ENCODE results near the gene NIPA2.
"Not testable (repeated sequence)": the region's sequence is repeated elsewhere in the genome, so short reads cannot be mapped to it uniquely, and the experiment has no call there.

NIPA2 gene

DNA sequence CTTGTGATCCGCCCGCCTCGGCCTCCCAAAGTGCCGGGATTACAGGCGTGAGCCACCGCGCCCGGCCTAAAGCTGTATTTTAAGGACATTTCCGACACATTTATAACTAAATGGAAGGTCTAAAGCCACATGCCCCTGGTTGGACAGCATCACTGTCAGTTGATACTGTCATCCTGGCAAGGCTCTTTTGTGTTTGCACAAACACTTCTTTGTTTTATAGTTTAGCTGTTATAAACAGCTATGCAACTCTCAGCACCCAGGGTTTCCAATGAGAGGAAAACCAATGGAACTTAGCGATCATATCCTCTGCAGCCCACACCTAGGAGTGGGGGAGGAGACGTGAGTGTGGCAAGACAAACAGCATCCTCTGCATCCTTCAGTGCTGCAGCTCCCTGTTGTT, 32.3 kb upstream of the NIPA2 start:
- TF ChIP-seq, protein P1, sequence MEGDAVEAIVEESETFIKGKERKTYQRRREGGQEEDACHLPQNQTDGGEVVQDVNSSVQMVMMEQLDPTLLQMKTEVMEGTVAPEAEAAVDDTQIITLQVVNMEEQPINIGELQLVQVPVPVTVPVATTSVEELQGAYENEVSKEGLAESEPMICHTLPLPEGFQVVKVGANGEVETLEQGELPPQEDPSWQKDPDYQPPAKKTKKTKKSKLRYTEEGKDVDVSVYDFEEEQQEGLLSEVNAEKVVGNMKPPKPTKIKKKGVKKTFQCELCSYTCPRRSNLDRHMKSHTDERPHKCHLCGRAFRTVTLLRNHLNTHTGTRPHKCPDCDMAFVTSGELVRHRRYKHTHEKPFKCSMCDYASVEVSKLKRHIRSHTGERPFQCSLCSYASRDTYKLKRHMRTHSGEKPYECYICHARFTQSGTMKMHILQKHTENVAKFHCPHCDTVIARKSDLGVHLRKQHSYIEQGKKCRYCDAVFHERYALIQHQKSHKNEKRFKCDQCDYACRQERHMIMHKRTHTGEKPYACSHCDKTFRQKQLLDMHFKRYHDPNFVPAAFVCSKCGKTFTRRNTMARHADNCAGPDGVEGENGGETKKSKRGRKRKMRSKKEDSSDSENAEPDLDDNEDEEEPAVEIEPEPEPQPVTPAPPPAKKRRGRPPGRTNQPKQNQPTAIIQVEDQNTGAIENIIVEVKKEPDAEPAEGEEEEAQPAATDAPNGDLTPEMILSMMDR (conservative IDR thresholded peaks at IDR 0.05; ENCODE audit: low read depth, low read length), result no peak
- no peak overlapping the region for H3K4me3 ChIP-seq (ENCODE audit: low read depth, low read length)

DNA sequence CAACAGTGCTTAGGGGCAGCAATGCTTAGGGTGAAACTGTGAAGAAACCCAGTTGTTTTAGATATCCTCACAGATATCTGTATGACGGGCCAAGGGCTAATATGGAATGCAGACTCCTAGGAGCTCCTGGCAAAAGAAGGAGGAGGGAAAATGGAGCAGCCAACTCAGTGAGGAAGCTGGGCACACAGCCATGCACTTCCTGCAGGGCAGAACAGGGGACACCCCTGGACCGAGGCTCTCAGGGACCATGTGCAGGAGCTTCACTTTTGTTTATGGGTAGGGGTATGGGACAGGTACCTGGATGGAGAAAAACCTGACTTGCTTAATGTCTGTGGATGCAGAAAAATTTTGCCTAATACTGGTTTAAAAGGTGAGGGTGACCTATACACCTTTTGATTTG, 31.8 kb upstream of the NIPA2 start:
- no peak for DNase-seq (ENCODE audit: low read depth)
- TF ChIP-seq, protein P1 (conservative IDR thresholded peaks at IDR 0.05; ENCODE audit: low read depth, low read length), result no peak
- H3K4me3 ChIP-seq (ENCODE audit: low read depth, low read length), result no peak overlapping the region

More for the DNA sequence above, 32.3 kb upstream of the NIPA2 start:
- DNase-seq (ENCODE audit: low read depth), result no peak

DNA sequence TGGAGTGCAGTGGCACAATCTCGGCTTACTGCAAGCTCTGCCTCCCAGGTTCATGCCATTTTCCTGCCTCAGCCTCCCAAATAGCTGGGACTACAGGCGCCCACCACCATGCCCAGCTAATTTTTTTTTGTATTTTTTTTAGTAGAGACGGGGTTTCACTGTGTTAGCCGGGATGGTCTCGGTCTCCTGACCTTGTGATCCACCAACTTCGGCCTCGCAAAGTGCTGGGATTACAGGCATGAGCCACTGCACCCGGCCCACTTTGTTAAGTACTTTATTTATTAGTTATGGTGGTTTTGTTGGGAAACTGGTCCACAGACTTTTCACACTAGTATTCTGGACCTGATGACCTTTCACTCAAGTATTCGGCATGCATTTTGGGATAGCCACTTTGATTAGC, 30.6 kb upstream of the NIPA2 start:
- not testable (repeated sequence) for DNase-seq (ENCODE audit: low read depth); H3K4me3 ChIP-seq (ENCODE audit: low read depth, low read length)

DNA sequence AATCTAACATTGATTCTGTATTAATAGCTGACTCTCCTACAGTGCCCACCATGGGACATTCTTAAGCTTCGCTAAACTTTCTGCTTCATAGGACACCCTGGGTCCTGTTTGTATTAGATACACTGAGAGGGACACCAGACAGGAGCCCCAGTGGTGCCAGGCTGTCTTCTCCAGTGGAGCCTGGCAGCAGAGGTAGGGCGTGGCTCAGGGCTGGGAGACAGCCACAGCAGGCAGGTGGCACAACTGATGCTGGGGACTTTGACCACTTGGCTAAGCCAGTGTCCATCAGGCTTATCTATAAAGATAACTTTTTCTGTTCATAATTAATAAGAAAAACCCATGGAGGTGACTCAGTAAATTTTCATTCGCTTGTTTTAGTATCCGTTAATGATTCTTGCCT, 30.2 kb upstream of the NIPA2 start:
- no peak overlapping the region for H3K4me3 ChIP-seq (ENCODE audit: low read depth, low read length)
- DNase-seq (ENCODE audit: low read depth), result no peak
- TF ChIP-seq, protein P1 (conservative IDR thresholded peaks at IDR 0.05; ENCODE audit: low read depth, low read length), result no peak

DNA sequence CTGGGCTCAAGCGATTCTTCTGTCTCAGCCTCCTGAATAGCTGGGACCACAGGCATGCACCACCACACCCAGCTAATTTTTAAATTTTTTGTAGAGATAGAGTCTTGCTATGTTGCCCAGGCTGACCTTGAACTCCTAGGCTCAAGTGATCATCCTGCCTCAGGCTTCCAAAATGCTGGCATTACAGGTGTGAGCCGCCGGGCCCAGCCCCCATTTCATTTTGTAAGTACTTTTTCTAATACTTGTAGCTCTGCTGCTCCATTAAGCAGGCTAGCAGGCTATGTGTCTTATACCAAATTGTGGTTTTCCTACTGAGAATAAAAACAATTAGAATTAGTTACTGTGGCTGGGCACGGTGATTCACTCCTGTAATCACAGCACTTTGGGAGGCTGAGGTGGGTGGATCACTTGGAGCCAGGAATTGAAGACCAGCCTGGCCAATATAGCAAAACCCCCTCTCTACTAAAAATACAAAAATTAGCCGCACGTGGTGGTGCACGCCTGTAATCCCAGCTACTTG, 29.6 kb upstream of the NIPA2 start:
- DNase-seq (ENCODE audit: low read depth), result no peak
- no peak overlapping the region for H3K4me3 ChIP-seq (ENCODE audit: low read depth, low read length)
- TF ChIP-seq, protein P1 (conservative IDR thresholded peaks at IDR 0.05; ENCODE audit: low read depth, low read length), result no peak

DNA sequence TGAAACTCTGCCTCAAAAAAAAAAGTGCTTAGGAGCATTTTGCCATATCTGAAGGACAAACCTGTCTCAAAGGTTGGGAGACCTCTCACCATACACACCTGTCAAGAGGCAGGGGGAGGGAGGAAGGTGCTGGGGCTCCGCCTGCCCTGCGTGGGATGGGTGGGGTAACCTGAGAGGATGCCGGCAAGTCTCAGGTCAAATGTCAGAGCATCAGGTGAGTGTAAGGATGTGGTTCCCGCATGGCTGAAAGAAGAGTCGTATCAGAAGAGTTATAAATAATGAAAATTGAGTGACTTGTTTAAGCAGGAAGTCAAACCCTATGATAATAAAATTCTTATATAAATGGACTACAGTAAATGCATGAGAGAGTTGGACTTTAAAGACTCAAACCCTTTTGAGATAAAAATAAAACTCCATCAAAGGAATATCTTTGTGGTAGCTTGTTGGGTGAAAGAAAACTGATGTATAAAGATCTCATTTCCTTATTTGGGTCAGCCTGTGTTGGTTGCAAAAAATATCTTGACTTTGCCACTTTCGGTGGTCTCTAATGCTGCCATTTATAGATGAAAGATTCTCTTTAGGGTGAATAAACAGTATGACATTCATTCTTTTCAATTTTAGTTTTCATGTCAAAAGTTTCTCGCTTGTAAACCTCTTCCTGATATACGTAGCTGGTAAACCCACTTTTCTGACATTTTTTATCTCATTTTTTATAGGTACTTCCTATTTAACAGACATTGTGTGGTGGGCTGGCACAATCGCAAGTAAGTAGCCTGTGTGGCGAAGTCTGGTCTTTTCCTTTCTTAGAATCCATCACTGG, 28.2 kb upstream of the NIPA2 start:
- no peak for DNase-seq (ENCODE audit: low read depth)
- H3K4me3 ChIP-seq (ENCODE audit: low read depth, low read length), result no peak overlapping the region
- TF ChIP-seq, protein P1 (conservative IDR thresholded peaks at IDR 0.05; ENCODE audit: low read depth, low read length), result no peak

DNA sequence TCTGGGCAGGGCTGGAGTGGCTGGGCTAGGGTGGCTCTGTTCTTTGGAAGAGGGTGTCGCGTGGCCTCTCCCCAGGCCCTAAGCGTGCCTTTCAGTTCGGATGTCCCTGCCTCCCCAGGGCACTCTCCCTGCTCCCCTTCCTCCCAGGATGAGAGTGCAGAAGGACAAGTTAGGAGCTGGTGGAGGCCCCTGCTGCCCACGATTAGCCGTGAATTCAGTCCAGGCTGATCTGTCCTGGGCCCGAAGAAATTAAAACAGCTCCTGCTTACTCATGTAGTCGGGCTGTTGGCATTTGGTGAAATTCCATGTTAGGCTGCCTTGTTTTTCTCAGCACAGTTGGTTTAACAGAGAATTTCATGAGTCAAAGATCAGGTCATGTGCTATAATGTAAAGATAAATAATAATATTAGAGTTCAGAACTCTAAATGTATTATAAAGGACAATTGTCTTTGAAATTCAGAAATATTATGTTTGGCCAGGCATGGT, 27.6 kb upstream of the NIPA2 start:
- no peak overlapping the region for H3K4me3 ChIP-seq (ENCODE audit: low read depth, low read length)
- DNase-seq (ENCODE audit: low read depth), result no peak
- TF ChIP-seq, protein P1 (conservative IDR thresholded peaks at IDR 0.05; ENCODE audit: low read depth, low read length), result no peak
